H1 (cell line): ENCODE data around the gene SMIM35.

Experiments
- BRCA1 ChIP-seq: IDR thresholded peaks from 2 replicates; pipeline ENCODE4 v1.6.1; 2012; ENCODE audit warnings: low read depth, low read length, improper control_type of control experiment
- CBX5 ChIP-seq: fragments of 300-800, 300-1000 bp; sonication (generic); IDR thresholded peaks from 2 replicates; pipeline ENCODE4 v1.7.1; 2016; ENCODE audit warnings: antibody characterized with exemption, low read length, low read depth
- JUND ChIP-seq: IDR thresholded peaks from 2 replicates; pipeline ENCODE4 v1.6.1; 2011; ENCODE audit warnings: mild to moderate bottlenecking, improper control_type of control experiment, low read length
- RNF2 ChIP-seq: fragments of 200-900, 300-1000 bp; sonication (generic); IDR thresholded peaks from 2 replicates; pipeline ENCODE4 v1.7.1; 2016; ENCODE audit warnings: borderline replicate concordance, low read depth, mild to moderate bottlenecking, antibody characterized with exemption, low read length; ENCODE audit not compliant: poor library complexity, severe bottlenecking; ENCODE audit errors: missing control alignments
- TBP ChIP-seq: IDR thresholded peaks from 2 replicates; pipeline ENCODE4 v1.6.1; 2011; ENCODE audit warnings: low read depth, low read length, improper control_type of control experiment
- ZNF274 ChIP-seq: IDR thresholded peaks from 2 replicates; pipeline ENCODE4 v1.7.0; 2012; ENCODE audit warnings: low read length, borderline replicate concordance; ENCODE audit errors: extremely low read depth

DNA sequence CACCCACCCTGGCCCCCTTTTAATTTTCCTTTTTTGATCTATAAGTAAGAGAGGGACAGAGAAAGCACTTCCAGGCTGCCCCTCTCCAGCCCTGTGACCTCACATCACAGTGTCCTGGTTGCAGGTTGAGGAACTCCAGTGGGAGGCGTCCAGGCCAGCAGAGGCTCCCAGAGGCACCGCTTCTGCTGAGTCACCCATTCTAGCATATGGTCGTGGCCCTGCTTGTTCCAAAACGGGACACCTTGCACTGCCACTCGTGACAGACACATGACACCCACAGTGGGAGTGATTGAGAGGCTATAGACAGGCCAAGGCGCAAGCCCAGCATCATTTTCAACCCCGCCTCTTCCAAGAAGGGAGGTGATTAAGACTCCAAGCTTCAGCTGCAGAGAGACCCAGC is 25.9 kb downstream of the SMIM35 start:
- TF ChIP-seq CBX5, result no peak
- TF ChIP-seq ZNF274, result no peak
- TF ChIP-seq RNF2, result no peak
- no peak for TF ChIP-seq TBP
- no peak for TF ChIP-seq BRCA1
- TF ChIP-seq JUND, result no peak
